Panc1 (cell line): ENCODE data around the gene LRIF1. TPM values are rescaled to one million over a fixed set of nuclear protein-coding genes. Genes with fewer than 3 reads are reported as not detected.

ENCODE experiments used
- ATAC-seq: fragments of 200-7000 bp; cut with Tn5 transposase; 2 replicates; pipeline ENCODE4 v1.9.1; 2020; ENCODE audit warnings: mild to moderate bottlenecking, moderate library complexity
- BruUV-seq: library from RNA; stranded (reverse); fragments of 400-500 nt; replicated peaks from 2 replicates; lab custom pipeline; 2021; lab: Mats Ljungman, UMichigan
- CTCF ChIA-PET: fragments of 300-600 bp; sonication (Branson Sonifier 250); formaldehyde crosslinking; loops from one replicate; lab custom pipeline; 2022; ENCODE audit warnings: antibody characterized with exemption; lab: Charles Lee
- POLR2A ChIA-PET: fragments of 300-600 bp; sonication (Branson Sonifier 250); formaldehyde crosslinking; loops from one replicate; lab custom pipeline; 2022; ENCODE audit warnings: antibody characterized with exemption; lab: Charles Lee
- DNase-seq: peaks from one replicate; pipeline ENCODE4 v3.0.0-alpha.2; 2010; ENCODE audit warnings: low read depth, low spot score
- H3K27ac ChIP-seq: 2 replicates; pipeline ENCODE4 v1.5.1; 2011; ENCODE audit warnings: mild to moderate bottlenecking, low read length, inconsistent platforms
- H3K27me3 ChIP-seq: fragments of 200-500 bp; sonication (Bioruptor generic); 2 replicates; pipeline ENCODE4 v1.6.0; 2014; ENCODE audit warnings: low read length, inconsistent platforms; ENCODE audit not compliant: control insufficient read depth, insufficient read depth
- H3K36me3 ChIP-seq: fragments of 200-500 bp; sonication (Bioruptor generic); 2 replicates; pipeline ENCODE4 v1.5.1; 2014; ENCODE audit warnings: inconsistent platforms, mild to moderate bottlenecking, low read length, moderate library complexity; ENCODE audit not compliant: control insufficient read depth, insufficient read depth
- H3K4me1 ChIP-seq: 2 replicates; pipeline ENCODE4 v1.5.1; 2011; ENCODE audit warnings: inconsistent platforms, mild to moderate bottlenecking, low read length, moderate library complexity; ENCODE audit not compliant: control insufficient read depth, insufficient read depth
- H3K4me3 ChIP-seq, 2 experiments: 2 replicates each; pipeline ENCODE4 v1.5.1; 2011 to 2012; ENCODE audit warnings: low read depth in 2 of 2, low read length in 2 of 2, mild to moderate bottlenecking in 2 of 2, inconsistent platforms in 1 of 2, moderate library complexity in 1 of 2
- H3K9me3 ChIP-seq: fragments of 200-500 bp; sonication (Bioruptor generic); 2 replicates; pipeline ENCODE4 v1.5.1; 2014; ENCODE audit warnings: low read depth, mild to moderate bottlenecking, inconsistent platforms, low read length, moderate library complexity; ENCODE audit not compliant: control insufficient read depth, insufficient read depth
- POLR2AphosphoS5 ChIP-seq: IDR thresholded peaks from 2 replicates; pipeline ENCODE4 v1.6.1; 2012; ENCODE audit warnings: mild to moderate bottlenecking, low read depth, low read length, moderate library complexity
- REST ChIP-seq, 2 experiments: IDR thresholded peaks; 2 replicates each; pipeline ENCODE4 v1.6.1; 2011 to 2012; ENCODE audit warnings: low read depth in 2 of 2, control low read depth in 1 of 2, low read length in 1 of 2, mild to moderate bottlenecking in 1 of 2, moderate library complexity in 1 of 2; ENCODE audit not compliant: insufficient read depth in 1 of 2
- SIN3A ChIP-seq: IDR thresholded peaks from 2 replicates; pipeline ENCODE4 v1.6.1; 2012; ENCODE audit warnings: low read depth, mild to moderate bottlenecking, low read length, moderate library complexity, borderline replicate concordance; ENCODE audit not compliant: insufficient read depth
- TCF7L2 ChIP-seq: IDR thresholded peaks from 2 replicates; pipeline ENCODE4 v1.6.1; 2011; ENCODE audit warnings: mild to moderate bottlenecking, low read depth, low read length, inconsistent platforms
- in situ Hi-C: cut with HindIII; loops from 2 replicates; pipeline ENCODE4 v1.10.0; 2016; ENCODE audit warnings: low sequenced_read_pairs, low pct_unique_long_range_greater_than_20kb
- intact Hi-C: fragments of 100-400 bp; cut with micrococcal nuclease; formaldehyde crosslinking; loops from one replicate; pipeline ENCODE4 v1.10.0; 2022; ENCODE audit not compliant: unreplicated experiment
- total RNA-seq: library from RNA; stranded (reverse); gene quantifications from one replicate; pipeline ENCODE4 v1.2.1, GENCODE V29; 2021; ENCODE audit not compliant: unreplicated experiment
- TF ChIP-seq, protein P1 (sequence below): fragments of 450-650 bp; IDR thresholded peaks from 2 replicates; pipeline ENCODE4 v1.5.1; 2017; ENCODE audit warnings: mild to moderate bottlenecking

LRIF1 gene
- total RNA-seq, 1 experiment from 2014 or later, result 34.1 TPM

DNA sequence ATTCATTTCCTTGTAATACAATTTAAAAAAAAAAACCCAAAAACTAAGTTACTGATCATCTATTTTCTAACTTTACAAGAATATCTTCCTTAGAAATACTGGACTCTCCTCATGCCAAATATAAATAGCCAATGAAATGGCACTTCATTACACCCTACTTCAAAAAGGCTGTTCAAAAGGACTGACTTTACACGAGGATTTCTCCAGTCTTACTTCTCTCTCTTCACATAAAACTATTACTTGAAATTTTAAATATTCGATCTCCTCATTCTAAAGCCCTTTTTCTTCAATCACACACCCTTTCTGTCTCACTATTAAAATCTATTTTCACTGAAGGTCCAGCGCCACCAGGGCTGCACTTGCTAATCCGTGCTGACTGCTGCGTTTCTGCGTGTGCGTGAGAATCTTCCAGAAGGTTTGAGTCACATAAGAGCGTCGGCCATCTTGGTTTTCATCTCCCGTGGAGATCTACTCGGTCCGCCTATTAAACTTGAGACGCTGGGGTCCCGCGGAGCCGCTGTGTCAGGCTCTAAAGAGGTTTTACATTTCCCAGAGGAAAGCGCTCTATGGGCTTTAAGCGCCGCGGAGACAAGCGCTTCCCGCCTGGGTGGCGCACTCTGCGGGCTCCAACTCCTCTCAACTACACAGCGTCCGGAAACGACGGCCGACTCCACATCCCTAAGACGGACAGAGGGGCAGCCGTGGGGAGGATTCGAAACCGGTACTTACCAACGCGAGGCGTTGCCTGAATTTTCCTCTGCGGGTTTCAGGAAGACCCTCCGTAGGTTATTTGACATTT lies 631 bp downstream of the LRIF1 start:
- Histone ChIP-seq H3K4me1 (peaks cover 5% of the 10 kb centered on the region; the same call in 1 of the 2 replicates), H3K27me3 (no peaks in the 10 kb centered on the region), H3K4me3 (peak overlapping the region; percentile 81 to 92), H3K36me3 (peaks cover 6% of the 10 kb centered on the region; the same call in 1 of the 2 replicates), H3K9me3 (no peaks in the 10 kb centered on the region), H3K27ac (peak overlapping the region; percentile 96)
- TF ChIP-seq POLR2AphosphoS5, result no peak
- no peak for TF ChIP-seq REST (IDR thresholded peaks at IDR 0.05; ENCODE audit: insufficient read depth in 1 of 2, low read depth in 2 of 2, low read length in 1 of 2)
- TF ChIP-seq, protein P1, sequence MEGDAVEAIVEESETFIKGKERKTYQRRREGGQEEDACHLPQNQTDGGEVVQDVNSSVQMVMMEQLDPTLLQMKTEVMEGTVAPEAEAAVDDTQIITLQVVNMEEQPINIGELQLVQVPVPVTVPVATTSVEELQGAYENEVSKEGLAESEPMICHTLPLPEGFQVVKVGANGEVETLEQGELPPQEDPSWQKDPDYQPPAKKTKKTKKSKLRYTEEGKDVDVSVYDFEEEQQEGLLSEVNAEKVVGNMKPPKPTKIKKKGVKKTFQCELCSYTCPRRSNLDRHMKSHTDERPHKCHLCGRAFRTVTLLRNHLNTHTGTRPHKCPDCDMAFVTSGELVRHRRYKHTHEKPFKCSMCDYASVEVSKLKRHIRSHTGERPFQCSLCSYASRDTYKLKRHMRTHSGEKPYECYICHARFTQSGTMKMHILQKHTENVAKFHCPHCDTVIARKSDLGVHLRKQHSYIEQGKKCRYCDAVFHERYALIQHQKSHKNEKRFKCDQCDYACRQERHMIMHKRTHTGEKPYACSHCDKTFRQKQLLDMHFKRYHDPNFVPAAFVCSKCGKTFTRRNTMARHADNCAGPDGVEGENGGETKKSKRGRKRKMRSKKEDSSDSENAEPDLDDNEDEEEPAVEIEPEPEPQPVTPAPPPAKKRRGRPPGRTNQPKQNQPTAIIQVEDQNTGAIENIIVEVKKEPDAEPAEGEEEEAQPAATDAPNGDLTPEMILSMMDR, result no peak
- TF ChIP-seq SIN3A, result no peak
- TF ChIP-seq TCF7L2, result no peak
- BruUV-seq, result no TSS peak
- peak; percentile 65 for ATAC-seq
- peak; percentile 35 for DNase-seq
- in situ Hi-C loops, result no loop called here
- ChIA-PET CTCF (no interaction called here), POLR2A (no interaction called here)
- intact Hi-C loops, result no loop called here

GRCh38 chr1:110961902-110962301 lies 1.8 kb downstream of the LRIF1 start:
- ChIA-PET POLR2A (no interaction called here), CTCF (no interaction called here)
- BruUV-seq, result no TSS peak
- TF ChIP-seq REST (IDR thresholded peaks at IDR 0.05; ENCODE audit: insufficient read depth in 1 of 2, low read depth in 2 of 2, low read length in 1 of 2), result no peak
- no peak for TF ChIP-seq TCF7L2
- TF ChIP-seq, protein P1, result no peak
- no peak for TF ChIP-seq POLR2AphosphoS5
- TF ChIP-seq SIN3A, result no peak
- no peak for ATAC-seq
- intact Hi-C loops (no loop called here), in situ Hi-C loops (no loop called here)
- no peak for DNase-seq
- Histone ChIP-seq H3K27ac (peak overlapping the region; percentile 9; the same call in 1 of the 2 replicates), H3K4me3 (peak overlapping the region; percentile 81 to 92), H3K36me3 (peaks cover 6% of the 10 kb centered on the region; the same call in 1 of the 2 replicates), H3K9me3 (no peaks in the 10 kb centered on the region), H3K27me3 (no peaks in the 10 kb centered on the region), H3K4me1 (peaks cover 5% of the 10 kb centered on the region; the same call in 1 of the 2 replicates)
